Omental fat pad (tissue), 4 donors: ENCODE measurements around the gene SPINK1. TPM values are rescaled to one million over a fixed set of nuclear protein-coding genes. Genes with fewer than 3 reads are reported as not detected.
A peak's percentile ranks its signal among the peaks of the same experiment; 100 is the strongest.
"Not testable (repeated sequence)": the region's sequence is repeated elsewhere in the genome, so short reads cannot be mapped to it uniquely, and the experiment has no call there.

Source experiments
- ATAC-seq: fragments of 150-250 bp; one replicate; pipeline ENCODE4 v1.9.1; 2016; ENCODE audit warnings: mild to moderate bottlenecking, moderate library complexity; ENCODE audit not compliant: low FRiP score
- DNase-seq: peaks from one replicate; pipeline ENCODE4 v3.0.0-alpha.2; 2019; ENCODE audit warnings: low spot score
- total RNA-seq, 4 donors: library from RNA; depleted of rRNA; stranded (reverse); fragments of >200 nt; gene quantifications; one replicate each; pipeline ENCODE4 v1.1.0, GENCODE V29; 2016
- TF ChIP-seq, protein P1 (sequence below), 3 donors: fragments of 450-650 bp; IDR thresholded peaks; one replicate each; pipeline ENCODE4 v1.5.1; 2016 to 2017; ENCODE audit warnings: antibody characterized with exemption in 3 of 3, mild to moderate bottlenecking in 3 of 3, moderate library complexity in 2 of 3

SPINK1 gene
- total RNA-seq, 4 donors from 2014 or later = not detected

DNA sequence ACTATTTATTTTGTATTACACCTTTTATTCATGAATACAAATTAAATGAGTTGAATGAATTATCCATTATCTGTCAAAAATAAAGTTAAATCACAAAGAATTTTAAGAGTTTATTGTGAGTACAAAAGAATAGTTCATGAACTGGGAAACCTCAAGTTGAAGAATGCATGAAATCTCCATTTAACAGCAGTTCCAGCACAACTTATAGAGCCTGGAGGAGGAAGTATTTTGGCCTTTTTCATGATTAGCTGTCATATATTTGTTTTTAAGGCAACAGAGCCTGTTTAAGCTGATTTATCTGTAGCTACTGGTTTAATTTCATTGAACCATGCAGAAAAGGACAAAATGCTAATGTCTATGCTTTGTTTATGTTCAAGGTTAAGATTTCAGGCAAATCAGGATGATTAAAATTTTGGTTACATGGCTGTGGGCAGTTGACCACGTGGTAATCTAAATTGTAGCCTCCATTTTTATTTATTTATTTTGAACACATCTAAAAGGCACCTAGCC is 12.2 kb downstream of the SPINK1 start:
- DNase-seq (no peak), ATAC-seq (no peak)
- TF ChIP-seq, protein P1, sequence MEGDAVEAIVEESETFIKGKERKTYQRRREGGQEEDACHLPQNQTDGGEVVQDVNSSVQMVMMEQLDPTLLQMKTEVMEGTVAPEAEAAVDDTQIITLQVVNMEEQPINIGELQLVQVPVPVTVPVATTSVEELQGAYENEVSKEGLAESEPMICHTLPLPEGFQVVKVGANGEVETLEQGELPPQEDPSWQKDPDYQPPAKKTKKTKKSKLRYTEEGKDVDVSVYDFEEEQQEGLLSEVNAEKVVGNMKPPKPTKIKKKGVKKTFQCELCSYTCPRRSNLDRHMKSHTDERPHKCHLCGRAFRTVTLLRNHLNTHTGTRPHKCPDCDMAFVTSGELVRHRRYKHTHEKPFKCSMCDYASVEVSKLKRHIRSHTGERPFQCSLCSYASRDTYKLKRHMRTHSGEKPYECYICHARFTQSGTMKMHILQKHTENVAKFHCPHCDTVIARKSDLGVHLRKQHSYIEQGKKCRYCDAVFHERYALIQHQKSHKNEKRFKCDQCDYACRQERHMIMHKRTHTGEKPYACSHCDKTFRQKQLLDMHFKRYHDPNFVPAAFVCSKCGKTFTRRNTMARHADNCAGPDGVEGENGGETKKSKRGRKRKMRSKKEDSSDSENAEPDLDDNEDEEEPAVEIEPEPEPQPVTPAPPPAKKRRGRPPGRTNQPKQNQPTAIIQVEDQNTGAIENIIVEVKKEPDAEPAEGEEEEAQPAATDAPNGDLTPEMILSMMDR (IDR thresholded peaks at IDR 0.05) = no peak

DNA sequence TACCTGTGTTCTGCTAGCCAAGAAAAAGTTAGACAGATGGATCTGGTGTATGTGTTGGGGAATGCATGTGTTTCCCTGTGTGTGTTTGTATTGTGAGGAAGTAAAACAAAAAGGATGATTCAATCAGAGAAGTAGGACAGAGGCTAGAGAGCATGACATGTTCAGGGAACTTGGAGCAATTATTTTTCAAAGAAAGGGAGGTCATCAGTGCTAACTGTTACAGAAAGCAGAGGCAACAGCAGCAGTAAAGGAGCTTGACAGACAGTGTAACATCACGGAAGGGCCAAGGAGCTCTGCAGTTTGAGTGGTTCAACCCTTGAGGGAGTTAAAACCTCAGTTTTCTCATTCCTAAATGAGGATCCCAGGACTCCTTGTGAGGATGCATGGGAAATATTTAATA is 13.2 kb downstream of the SPINK1 start:
- ATAC-seq = no peak
- TF ChIP-seq, protein P1 (IDR thresholded peaks at IDR 0.05) = no peak
- no peak for DNase-seq

DNA sequence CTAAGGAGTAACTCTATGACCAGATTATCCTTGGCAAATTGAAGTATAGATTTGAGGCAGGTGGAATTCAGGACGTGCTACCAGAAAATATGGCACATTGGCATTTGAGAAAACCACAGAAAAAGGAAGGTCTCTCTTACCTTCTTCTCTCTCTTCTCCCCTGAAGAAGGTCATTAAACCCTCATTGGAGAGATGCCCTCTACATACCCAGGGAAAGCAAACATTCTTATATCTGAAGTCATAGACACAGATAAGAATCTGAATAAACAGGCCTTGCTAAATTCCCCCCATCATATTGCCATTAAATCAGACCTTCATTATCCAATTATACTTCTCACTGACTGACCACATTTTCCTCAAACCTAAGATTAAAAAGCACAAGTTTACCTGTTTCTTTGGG is 17.8 kb downstream of the SPINK1 start:
- TF ChIP-seq, protein P1 (IDR thresholded peaks at IDR 0.05) = no peak
- no peak for DNase-seq
- ATAC-seq = no peak

DNA sequence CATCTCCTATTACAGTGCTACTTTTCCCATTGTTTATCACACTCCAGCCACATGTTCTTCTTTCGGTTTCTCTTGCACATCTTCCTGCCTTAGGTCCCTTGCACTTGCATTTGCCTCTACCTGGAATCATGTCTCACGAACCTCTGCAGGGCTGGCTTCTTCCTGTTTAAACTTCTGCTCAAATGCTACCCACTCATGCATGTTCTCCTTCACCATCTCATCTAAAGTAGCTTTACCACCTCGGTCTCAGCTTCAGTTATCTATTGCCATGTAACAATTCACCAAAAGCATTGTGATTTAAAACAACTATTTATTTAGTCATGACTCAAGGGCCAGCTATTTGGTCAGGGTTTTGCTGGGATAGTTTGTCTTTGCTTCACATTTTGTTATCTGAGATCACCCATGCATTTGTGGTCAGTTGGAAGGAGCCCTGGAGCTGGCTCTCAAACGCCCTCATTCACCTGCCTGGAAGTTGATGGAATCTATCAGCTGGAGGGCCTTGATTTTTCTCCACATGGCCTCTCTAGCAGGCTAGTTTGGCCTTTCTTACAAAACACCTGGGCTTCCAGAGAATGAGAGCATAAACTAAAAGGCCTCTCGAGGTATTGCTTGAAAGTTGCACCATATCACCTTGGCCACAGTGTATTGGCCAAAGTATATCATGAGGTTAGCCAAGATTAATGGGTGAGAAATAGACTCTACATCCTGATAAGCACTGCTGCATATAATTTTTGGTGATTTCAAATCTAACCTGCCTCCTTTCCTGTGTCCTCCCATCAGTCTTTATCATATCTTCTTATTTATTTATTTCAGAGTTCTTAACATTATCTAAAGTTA is 21.4 kb downstream of the SPINK1 start:
- DNase-seq (no peak), ATAC-seq (no peak)
- TF ChIP-seq, protein P1 (IDR thresholded peaks at IDR 0.05) = no peak

DNA sequence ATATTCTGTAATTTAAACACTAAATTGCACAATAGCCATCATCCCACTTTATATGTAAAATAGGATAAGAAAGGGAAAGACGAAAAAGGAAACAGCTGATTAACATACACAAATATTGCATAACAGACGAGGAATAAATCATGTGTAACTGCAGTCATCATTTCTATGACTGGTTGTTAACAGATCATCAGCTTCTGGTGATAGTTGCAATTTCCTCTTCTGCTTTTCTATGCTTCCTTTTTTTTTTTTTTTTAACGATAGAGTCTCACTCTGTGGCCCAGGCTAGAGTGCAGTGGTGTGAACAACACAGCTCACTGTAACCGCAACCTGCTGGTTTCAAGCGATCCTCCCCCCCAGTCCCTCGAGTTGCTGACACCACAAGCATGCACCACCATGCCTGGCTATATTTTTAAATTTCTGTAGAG is 26.4 kb downstream of the SPINK1 start:
- DNase-seq (no peak), ATAC-seq (peak; percentile 46)
- TF ChIP-seq, protein P1 (IDR thresholded peaks at IDR 0.05) = no peak

DNA sequence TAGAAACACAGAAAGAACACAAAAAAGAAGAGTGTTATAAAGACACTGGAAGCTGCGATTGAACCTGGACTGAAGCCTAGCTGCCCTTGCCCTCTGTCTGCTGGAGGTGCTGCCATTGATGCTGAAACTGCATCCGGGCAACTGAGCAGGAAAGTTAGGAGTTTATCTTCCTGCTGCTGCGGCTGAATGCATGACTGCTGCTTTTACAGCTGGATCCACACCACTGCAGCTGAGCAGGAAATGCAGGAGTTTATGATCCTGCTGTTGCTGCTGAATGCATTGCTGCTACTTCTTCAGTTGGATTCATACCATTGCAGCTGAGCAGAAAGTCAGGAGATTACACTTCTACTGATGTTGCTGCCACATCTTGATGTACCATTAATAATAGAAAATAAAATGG is 27.1 kb downstream of the SPINK1 start:
- DNase-seq = no peak
- ATAC-seq = no peak
- TF ChIP-seq, protein P1 (IDR thresholded peaks at IDR 0.05) = no peak

GRCh38 chr5:147803926-147804325 is 27.5 kb downstream of the SPINK1 start:
- TF ChIP-seq, protein P1 (IDR thresholded peaks at IDR 0.05) = no peak
- ATAC-seq (no peak), DNase-seq (no peak)

- DNase-seq, ATAC-seq: not testable (repeated sequence)
These were observed 28.3 kb downstream of the SPINK1 start for GRCh38 chr5:147803161-147803560.
